Subcutaneous adipose tissue (tissue), 4 donors: Measurements from ENCODE around the gene PDX1. TPM values are rescaled to one million over a fixed set of nuclear protein-coding genes. Genes with fewer than 3 reads are reported as not detected.

Experiments used
- CTCF ChIP-seq: fragments of 450-650 bp; IDR thresholded peaks from one replicate; pipeline ENCODE4 v1.5.1; 2016; ENCODE audit warnings: low read depth, mild to moderate bottlenecking, control low read depth, antibody characterized with exemption, moderate library complexity
- total RNA-seq, 4 donors: library from RNA; depleted of rRNA; stranded (reverse); fragments of >200 nt; gene quantifications; one replicate each; pipeline ENCODE4 v1.1.0, GENCODE V29; 2016

Gene PDX1
- total RNA-seq: not detected

GRCh38 chr13:27919934-27920676 lies at the start of gene PDX1:
Gene PDX1, plus strand, starts transcription at chr13:27920000. Its CDS starts 139 bp downstream, at chr13:27920139.
- no peak for TF ChIP-seq CTCF

GRCh38 chr13:27878274-27878673 lies 41.5 kb upstream of the PDX1 start:
- no peak for TF ChIP-seq CTCF

GRCh38 chr13:27889471-27889870 lies 30.3 kb upstream of the PDX1 start:
- TF ChIP-seq CTCF: no peak

- TF ChIP-seq CTCF: no peak
Measured at GRCh38 chr13:27896726-27897125, 23.1 kb upstream of the PDX1 start.

GRCh38 chr13:27904719-27905118 lies 15.1 kb upstream of the PDX1 start:
- TF ChIP-seq CTCF: no peak

- TF ChIP-seq CTCF: no peak
Measured at GRCh38 chr13:27905650-27906049, 14.2 kb upstream of the PDX1 start.

- TF ChIP-seq CTCF: no peak
Measured at GRCh38 chr13:27907121-27907787, 12.5 kb upstream of the PDX1 start.
